Smooth muscle cell (in vitro differentiated cells): ENCODE results near the gene VRK1. TPM values are rescaled to one million over a fixed set of nuclear protein-coding genes. Genes with fewer than 3 reads are reported as not detected.

ENCODE experiments used
- DNase-seq: peaks from one replicate; lab custom pipeline; 2025; ENCODE audit not compliant: unreplicated experiment; lab: John Stamatoyannopoulos, UW
- H2AFZ ChIP-seq: fragments of 200-600 bp; sonication (generic); 2 replicates; pipeline ENCODE4 v1.6.0; 2016; ENCODE audit warnings: antibody characterized with exemption, low read depth, mild to moderate bottlenecking
- H3F3A ChIP-seq: fragments of 200-600 bp; sonication (generic); 2 replicates; pipeline ENCODE4 v1.6.0; 2017; ENCODE audit warnings: antibody characterized with exemption, low read depth
- H3K27ac ChIP-seq: fragments of 200-600 bp; sonication (generic); 2 replicates; pipeline ENCODE4 v1.5.1; 2016; ENCODE audit warnings: low read depth, mild to moderate bottlenecking
- H3K27me3 ChIP-seq: fragments of 200-600 bp; sonication (generic); 2 replicates; pipeline ENCODE4 v1.6.1; 2016; ENCODE audit warnings: low read depth, mild to moderate bottlenecking
- H3K36me3 ChIP-seq: fragments of 200-600 bp; sonication (generic); 2 replicates; pipeline ENCODE4 v1.5.1; 2016; ENCODE audit warnings: low read depth
- H3K4me1 ChIP-seq: fragments of 200-600 bp; sonication (generic); 2 replicates; pipeline ENCODE4 v1.5.1; 2016; ENCODE audit warnings: low read depth
- H3K4me2 ChIP-seq: fragments of 200-600 bp; sonication (generic); 2 replicates; pipeline ENCODE4 v1.6.0; 2016; ENCODE audit warnings: mild to moderate bottlenecking
- H3K4me3 ChIP-seq: fragments of 200-600 bp; sonication (generic); 2 replicates; pipeline ENCODE4 v1.5.1; 2016; ENCODE audit warnings: mild to moderate bottlenecking
- H3K79me2 ChIP-seq: fragments of 200-600 bp; sonication (generic); 2 replicates; pipeline ENCODE4 v1.6.0; 2016; ENCODE audit warnings: low read depth, mild to moderate bottlenecking
- H3K9ac ChIP-seq: fragments of 200-600 bp; sonication (generic); 2 replicates; pipeline ENCODE4 v1.6.0; 2016; ENCODE audit warnings: low read depth
- H3K9me3 ChIP-seq: fragments of 200-600 bp; sonication (generic); replicated peaks from 2 replicates; pipeline ENCODE4 v1.5.1; 2016; ENCODE audit warnings: low read depth
- H4K20me1 ChIP-seq: fragments of 200-600 bp; sonication (generic); 2 replicates; pipeline ENCODE4 v1.6.0; 2016; ENCODE audit warnings: low read depth
- WGBS: methylation state at CpG from one replicate; pipeline ENCODE4 v1.1.7; 2016; ENCODE audit warnings: low lambda C conversion rate; 5-methylcytosine and 5-hydroxymethylcytosine counted together
- polyA plus RNA-seq: library from polyadenylated mRNA; unstranded; fragments of >200 nt; fragmentation: Nextera tagmentation; extraction: Ambion mirVana; gene quantifications from 2 replicates; pipeline ENCODE4 v1.2.1, GENCODE V29; 2016
- total RNA-seq: library from RNA; depleted of rRNA; stranded (reverse); fragments of >200 nt; gene quantifications from 2 replicates; pipeline ENCODE4 v1.2.3, GENCODE V29; 2014
- TF ChIP-seq, protein P1 (sequence below): fragments of 200-600 bp; sonication (generic); IDR thresholded peaks from 2 replicates; pipeline ENCODE4 v1.5.1; 2017; ENCODE audit warnings: borderline replicate concordance, mild to moderate bottlenecking, antibody characterized with exemption; ENCODE audit not compliant: insufficient read depth, poor library complexity, severe bottlenecking

Gene VRK1
- total and polyA plus RNA-seq, 2 experiments from 2014 or later, result 13.7 to 13.9 TPM

DNA sequence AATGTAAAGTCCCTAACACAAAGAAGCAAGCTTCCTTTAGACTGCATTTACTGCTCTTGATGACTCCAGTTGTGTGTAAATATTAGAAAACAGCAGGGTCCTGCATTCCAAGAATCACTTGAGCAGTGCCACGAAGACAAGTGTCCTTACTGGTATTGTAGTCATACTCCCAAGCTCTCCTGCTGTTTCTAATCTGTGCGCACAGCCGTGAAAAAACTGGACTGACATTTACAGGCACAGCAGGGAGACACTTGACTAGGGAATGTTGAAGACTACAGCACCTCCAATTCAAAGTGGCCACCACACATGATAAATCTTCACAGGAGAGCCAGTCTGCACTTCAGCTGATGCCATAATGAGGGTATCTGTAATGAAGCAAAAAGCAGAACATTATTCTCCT is 91.4 kb downstream of the VRK1 start:
- no peaks in the 10 kb centered on the region for H3F3A ChIP-seq
- no peaks in the 10 kb centered on the region for H3K9me3 ChIP-seq
- no peaks in the 10 kb centered on the region for H3K36me3 ChIP-seq
- no peak overlapping the region for H3K27ac ChIP-seq
- H2AFZ ChIP-seq, result no peak overlapping the region
- no peak overlapping the region for H3K9ac ChIP-seq
- 31% methylated on average over 3 of the region's 3 CpGs for WGBS
- H3K4me2 ChIP-seq, result peak overlapping the region; percentile 4
- H3K79me2 ChIP-seq, result no peaks in the 10 kb centered on the region
- peaks cover 29% of the 10 kb centered on the region for H3K4me1 ChIP-seq
- DNase-seq, result no peak
- no peak overlapping the region for H3K4me3 ChIP-seq
- no peaks in the 10 kb centered on the region for H3K27me3 ChIP-seq
- H4K20me1 ChIP-seq, result no peaks in the 10 kb centered on the region
- TF ChIP-seq, protein P1, sequence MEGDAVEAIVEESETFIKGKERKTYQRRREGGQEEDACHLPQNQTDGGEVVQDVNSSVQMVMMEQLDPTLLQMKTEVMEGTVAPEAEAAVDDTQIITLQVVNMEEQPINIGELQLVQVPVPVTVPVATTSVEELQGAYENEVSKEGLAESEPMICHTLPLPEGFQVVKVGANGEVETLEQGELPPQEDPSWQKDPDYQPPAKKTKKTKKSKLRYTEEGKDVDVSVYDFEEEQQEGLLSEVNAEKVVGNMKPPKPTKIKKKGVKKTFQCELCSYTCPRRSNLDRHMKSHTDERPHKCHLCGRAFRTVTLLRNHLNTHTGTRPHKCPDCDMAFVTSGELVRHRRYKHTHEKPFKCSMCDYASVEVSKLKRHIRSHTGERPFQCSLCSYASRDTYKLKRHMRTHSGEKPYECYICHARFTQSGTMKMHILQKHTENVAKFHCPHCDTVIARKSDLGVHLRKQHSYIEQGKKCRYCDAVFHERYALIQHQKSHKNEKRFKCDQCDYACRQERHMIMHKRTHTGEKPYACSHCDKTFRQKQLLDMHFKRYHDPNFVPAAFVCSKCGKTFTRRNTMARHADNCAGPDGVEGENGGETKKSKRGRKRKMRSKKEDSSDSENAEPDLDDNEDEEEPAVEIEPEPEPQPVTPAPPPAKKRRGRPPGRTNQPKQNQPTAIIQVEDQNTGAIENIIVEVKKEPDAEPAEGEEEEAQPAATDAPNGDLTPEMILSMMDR, result no peak

DNA sequence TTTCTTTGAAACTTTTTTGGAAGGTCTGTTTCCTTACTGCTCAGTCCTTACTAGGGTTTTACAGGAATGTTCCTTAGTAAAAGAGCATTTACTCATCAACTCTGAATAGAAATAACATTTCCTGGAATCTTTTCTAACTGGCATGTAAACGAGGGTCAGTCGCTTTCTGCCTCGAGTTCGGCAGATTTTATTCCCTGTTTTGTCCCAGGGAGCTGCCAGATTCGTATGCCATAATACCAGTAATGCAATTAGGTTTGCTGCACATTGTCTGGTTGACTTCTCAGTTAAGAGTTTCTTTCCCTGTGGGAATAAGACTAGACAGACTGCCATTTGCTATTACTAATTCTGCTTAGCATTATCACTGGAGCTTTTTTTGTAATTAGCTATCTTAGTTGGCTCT is 91.9 kb downstream of the VRK1 start:
- no peaks in the 10 kb centered on the region for H3K9me3 ChIP-seq
- TF ChIP-seq, protein P1, result no peak
- H3K27ac ChIP-seq, result no peak overlapping the region
- H3K36me3 ChIP-seq, result no peaks in the 10 kb centered on the region
- H3K4me2 ChIP-seq, result peak overlapping the region; percentile 4
- no peak for DNase-seq
- H3K79me2 ChIP-seq, result no peaks in the 10 kb centered on the region
- no peaks in the 10 kb centered on the region for H3K27me3 ChIP-seq
- no peaks in the 10 kb centered on the region for H3F3A ChIP-seq
- peaks cover 29% of the 10 kb centered on the region for H3K4me1 ChIP-seq
- 48% methylated on average over 5 of the region's 5 CpGs for WGBS
- H2AFZ ChIP-seq, result no peak overlapping the region
- H4K20me1 ChIP-seq, result no peaks in the 10 kb centered on the region
- H3K4me3 ChIP-seq, result no peak overlapping the region
- H3K9ac ChIP-seq, result no peak overlapping the region

DNA sequence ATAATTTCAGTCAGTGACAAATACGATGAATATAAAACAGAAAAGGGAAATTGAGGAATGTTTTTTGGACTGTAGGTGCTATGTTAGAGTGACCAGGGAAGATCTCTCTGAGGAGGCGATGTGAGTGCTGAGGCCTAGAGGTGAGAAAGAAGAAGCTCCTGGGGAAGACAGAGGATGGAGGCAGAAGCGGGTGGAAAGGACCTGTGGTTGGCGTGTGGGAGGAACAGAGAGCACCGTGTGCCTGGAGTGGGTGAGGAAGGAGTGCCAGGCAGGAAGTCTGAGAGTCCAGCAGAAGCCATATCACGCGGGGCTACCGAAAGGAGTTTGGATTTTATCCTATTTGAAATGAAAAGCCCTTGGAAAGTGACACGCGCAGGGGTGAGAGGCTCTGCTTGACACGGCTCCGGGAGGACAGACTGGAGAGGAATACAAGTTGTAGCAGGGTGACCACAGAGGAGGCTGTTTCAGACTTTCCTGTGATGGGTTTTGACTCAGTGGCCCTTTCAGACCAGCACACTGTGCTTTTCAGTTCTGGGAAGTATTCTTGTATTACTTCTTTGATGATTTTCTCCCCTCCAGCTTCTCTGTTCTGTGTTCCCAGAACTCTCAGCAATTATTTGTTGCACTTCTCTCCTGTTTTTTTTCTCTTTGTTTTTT is 96.9 kb downstream of the VRK1 start:
- Histone ChIP-seq H3K9ac (no peak overlapping the region), H3K4me3 (no peak overlapping the region), H3F3A (no peaks in the 10 kb centered on the region), H3K79me2 (no peaks in the 10 kb centered on the region), H3K4me1 (peaks cover 5% of the 10 kb centered on the region), H3K4me2 (no peak overlapping the region), H2AFZ (no peak overlapping the region), H3K9me3 (no peaks in the 10 kb centered on the region), H3K36me3 (no peaks in the 10 kb centered on the region), H4K20me1 (no peaks in the 10 kb centered on the region), H3K27me3 (peaks cover 3% of the 10 kb centered on the region), H3K27ac (no peak overlapping the region)
- TF ChIP-seq, protein P1, result no peak
- DNase-seq, result no peak
- WGBS, result 78% methylated on average over 12 of the region's 12 CpGs

DNA sequence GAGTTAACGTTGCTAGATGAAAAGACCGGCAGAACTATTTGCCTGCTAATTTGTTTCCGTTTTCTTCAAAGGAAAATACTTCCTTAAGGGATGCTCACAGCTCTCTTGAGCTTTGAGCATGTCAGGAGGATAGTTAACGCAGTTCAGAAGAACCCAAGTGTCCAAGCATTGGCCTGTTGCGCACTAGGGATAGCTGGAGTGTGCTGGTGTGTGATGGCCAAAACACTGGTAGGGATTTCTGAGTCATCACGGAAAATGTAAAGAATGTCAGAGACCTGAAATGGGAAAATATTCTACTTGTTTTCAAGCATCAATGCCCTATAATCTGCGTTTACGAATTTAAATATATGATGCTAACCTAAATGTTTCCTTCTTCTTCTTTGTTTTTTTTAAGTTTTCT is 97.8 kb downstream of the VRK1 start:
- no peaks in the 10 kb centered on the region for H4K20me1 ChIP-seq
- no peaks in the 10 kb centered on the region for H3K9me3 ChIP-seq
- H3K27me3 ChIP-seq, result peaks cover 3% of the 10 kb centered on the region
- H3K9ac ChIP-seq, result no peak overlapping the region
- H3K4me2 ChIP-seq, result no peak overlapping the region
- no peaks in the 10 kb centered on the region for H3K79me2 ChIP-seq
- no peak for DNase-seq
- no peak overlapping the region for H3K27ac ChIP-seq
- H3K4me3 ChIP-seq, result no peak overlapping the region
- no peaks in the 10 kb centered on the region for H3F3A ChIP-seq
- no peak overlapping the region for H2AFZ ChIP-seq
- TF ChIP-seq, protein P1, result no peak
- H3K4me1 ChIP-seq, result no peaks in the 10 kb centered on the region
- no peaks in the 10 kb centered on the region for H3K36me3 ChIP-seq
- 83% methylated on average over 8 of the region's 8 CpGs for WGBS
